SK-N-SH treated with all-trans-retinoic acid at 6 μM for 48 hours (cell line): ENCODE measurements around the gene SRGAP2B.
"Not testable (repeated sequence)": the region's sequence is repeated elsewhere in the genome, so short reads cannot be mapped to it uniquely, and the experiment has no call there.

Experiments
- ATAC-seq: fragments of 200-7000 bp; cut with Tn5 transposase; 3 replicates; pipeline ENCODE4 v1.9.1; 2020; ENCODE audit warnings: mild to moderate bottlenecking, moderate library complexity

Gene SRGAP2B

GRCh38 chr1:145095284-145096057 lies at the start of gene SRGAP2B, which contains the start of gene FAM72D:
SRGAP2B (minus strand) TSS chr1:145095328; CDS start chr1:145092901, 2,427 bp downstream.
FAM72D (plus strand) TSS chr1:145095974; CDS start chr1:145096848, 874 bp downstream.
- ATAC-seq = peak; percentile 84

GRCh38 chr1:145144264-145144913 lies 49.3 kb upstream of the SRGAP2B start:
- ATAC-seq = not testable (repeated sequence)

GRCh38 chr1:145140549-145140948 lies 45.4 kb upstream of the SRGAP2B start:
- ATAC-seq = not testable (repeated sequence)

GRCh38 chr1:145134476-145134875 lies 39.3 kb upstream of the SRGAP2B start:
- ATAC-seq = not testable (repeated sequence)

- not testable (repeated sequence) for ATAC-seq
Observed at GRCh38 chr1:145128697-145129469, 33.8 kb upstream of the SRGAP2B start.

- not testable (repeated sequence) for ATAC-seq
Observed at GRCh38 chr1:145127144-145127543, 32.0 kb upstream of the SRGAP2B start.

GRCh38 chr1:145125112-145125511 lies 30.0 kb upstream of the SRGAP2B start:
- not testable (repeated sequence) for ATAC-seq

- peak; percentile 83 for ATAC-seq
Observed at GRCh38 chr1:145123992-145124641, 29.0 kb upstream of the SRGAP2B start.

- 0 out of 3 replicates have a peak, but pooled peaks have one; percentile 12 for ATAC-seq
Observed at GRCh38 chr1:145123062-145123395, 27.9 kb upstream of the SRGAP2B start.

GRCh38 chr1:145122344-145123061 lies 27.4 kb upstream of the SRGAP2B start:
- ATAC-seq = peak; percentile 90

GRCh38 chr1:145119842-145120241 lies 24.7 kb upstream of the SRGAP2B start:
- not testable (repeated sequence) for ATAC-seq

- ATAC-seq = peak; percentile 91
Observed at GRCh38 chr1:145115587-145116493, 20.7 kb upstream of the SRGAP2B start.

- not testable (repeated sequence) for ATAC-seq
Observed at GRCh38 chr1:145114560-145115057, 19.5 kb upstream of the SRGAP2B start.

- not testable (repeated sequence) for ATAC-seq
Observed at GRCh38 chr1:145112703-145113102, 17.6 kb upstream of the SRGAP2B start.

GRCh38 chr1:145111674-145112073 lies 16.5 kb upstream of the SRGAP2B start:
- not testable (repeated sequence) for ATAC-seq

- ATAC-seq = not testable (repeated sequence)
Observed at GRCh38 chr1:145103294-145103693, 8.2 kb upstream of the SRGAP2B start.

GRCh38 chr1:145101725-145102124 lies 6.6 kb upstream of the SRGAP2B start:
- not testable (repeated sequence) for ATAC-seq

- ATAC-seq = peak; percentile 41
Observed at GRCh38 chr1:145094655-145095211, 395 bp downstream of the SRGAP2B start.

GRCh38 chr1:145093517-145094149 lies 1.5 kb downstream of the SRGAP2B start:
- ATAC-seq = not testable (repeated sequence)
